Stimulated activated CD4-positive, alpha-beta T cell treated with anti-CD3 and anti-CD28 coated beads, Interleukin-4, amount 100 ng/mL, for 24 hours (primary cell): Measurements from ENCODE around the gene EGFR.

ENCODE experiments used
- DNase-seq: peaks from one replicate; pipeline ENCODE4 v3.0.0-alpha.2; 2020

The EGFR gene

DNA sequence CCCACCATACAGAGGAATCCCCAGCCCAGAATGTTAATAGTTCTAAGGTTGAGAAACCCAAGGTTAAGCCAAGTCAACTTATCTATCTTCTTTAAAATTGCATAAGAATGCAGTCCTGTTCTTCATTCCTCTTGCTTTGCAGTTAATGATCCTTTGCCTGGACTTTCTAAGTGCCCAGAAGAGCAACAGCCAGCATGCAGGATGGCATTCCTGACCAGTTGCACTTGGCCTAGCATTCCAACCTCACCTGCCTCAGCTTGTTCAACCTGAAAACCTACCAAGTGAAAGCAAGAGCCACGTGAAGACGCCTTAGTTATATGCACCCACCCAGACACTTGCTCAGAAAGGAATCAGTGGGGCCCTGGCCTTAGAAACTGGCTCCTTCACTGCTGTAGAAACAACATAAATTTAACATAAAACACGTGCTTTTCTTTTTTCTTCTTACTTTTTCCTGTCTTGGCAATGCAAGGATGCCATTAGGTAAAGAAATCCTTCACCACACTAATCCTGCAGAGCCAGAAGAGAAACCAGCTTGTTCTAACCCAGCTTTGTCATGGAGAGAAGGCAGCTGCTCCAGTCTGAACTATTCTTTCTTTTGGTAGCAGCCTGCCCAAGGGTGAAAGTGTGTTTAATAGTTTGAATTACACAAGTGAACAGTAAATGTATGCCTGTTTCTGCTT, 25.0 kb downstream of the EGFR start:
- no peak for DNase-seq

- DNase-seq = no peak
These were observed 25.5 kb downstream of the EGFR start for GRCh38 chr7:55044371-55044717.

DNA sequence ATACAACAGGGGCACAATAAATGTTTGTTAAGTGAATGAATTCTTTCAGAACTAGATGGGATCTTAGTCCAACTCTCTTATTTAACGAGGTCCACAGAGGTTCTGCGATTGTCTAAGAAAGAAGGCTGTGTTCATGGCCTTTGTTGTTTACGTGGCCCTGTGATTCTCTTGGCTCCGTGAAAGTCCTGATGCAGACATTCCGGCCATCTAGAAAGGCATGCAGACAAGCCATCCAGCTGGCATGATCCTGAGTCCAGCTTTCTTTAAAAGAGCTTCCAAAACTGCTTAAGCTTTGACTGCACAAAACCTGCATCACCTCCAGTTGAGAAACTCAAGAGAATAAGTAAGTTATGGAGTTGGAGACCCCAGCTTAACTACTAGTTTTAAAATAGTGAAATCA, 26.0 kb downstream of the EGFR start:
- DNase-seq = no peak

DNA sequence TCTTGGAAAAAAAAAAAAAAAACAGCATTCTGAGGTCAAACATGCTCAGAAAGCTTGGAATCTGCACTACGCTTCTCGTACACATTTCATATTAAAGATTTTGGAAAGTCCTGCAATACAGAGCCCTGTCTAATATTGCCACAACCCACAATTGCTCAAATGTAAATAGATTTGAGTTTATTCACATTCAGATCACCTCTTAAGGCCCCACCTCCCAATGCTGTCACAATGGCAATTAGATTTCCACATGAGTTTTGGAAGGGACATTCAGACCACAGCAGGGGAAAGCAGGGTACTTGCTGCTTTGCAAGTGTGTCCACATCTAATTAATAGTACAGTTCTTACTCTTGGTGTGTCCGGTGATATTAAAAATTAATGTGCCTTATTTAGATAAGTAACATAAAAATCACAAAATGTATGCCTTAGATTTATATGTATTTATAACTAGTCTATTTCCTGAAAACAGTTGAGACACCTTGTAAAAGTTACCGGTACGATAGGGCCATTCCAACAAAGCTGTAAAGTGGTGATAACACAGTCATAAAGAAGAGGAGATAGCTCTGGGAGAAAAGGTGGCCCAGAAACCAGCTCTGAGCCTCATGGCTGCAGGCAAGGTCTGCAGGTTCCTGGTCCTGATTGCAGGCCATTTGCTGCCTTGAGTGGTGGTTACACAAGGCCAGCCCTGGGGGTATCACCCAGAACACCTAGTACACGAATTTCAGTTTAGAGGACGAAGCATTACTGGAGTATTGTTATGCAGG, 27.9 kb downstream of the EGFR start:
- no peak for DNase-seq

- no peak for DNase-seq
These were observed 29.5 kb downstream of the EGFR start for GRCh38 chr7:55048221-55048859.

DNA sequence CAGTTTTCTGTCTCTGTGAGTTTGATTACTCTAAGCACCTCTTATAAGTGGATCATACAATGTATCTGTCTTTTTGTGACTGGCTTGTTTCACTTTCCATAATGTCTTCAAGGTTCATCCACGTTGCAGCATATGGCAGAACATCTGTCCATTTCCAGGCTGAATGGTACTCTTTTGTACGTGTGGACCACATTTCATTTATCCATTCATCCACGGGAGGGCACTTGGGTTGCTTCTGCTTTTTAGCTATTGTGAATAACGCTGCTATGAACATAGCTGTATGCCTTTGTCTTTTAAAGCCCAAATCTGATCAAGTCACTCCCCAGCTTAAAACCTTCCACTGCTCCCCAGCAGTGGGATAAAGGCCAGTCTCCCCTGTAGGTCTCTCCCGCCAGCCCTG, 31.5 kb downstream of the EGFR start:
- DNase-seq = no peak

GRCh38 chr7:55052081-55052480, 33.3 kb downstream of the EGFR start:
- no peak for DNase-seq

GRCh38 chr7:55052741-55053427, 34.1 kb downstream of the EGFR start:
- no peak for DNase-seq

GRCh38 chr7:55053651-55054571, 35.1 kb downstream of the EGFR start:
- no peak for DNase-seq

- no peak for DNase-seq
These were observed 35.9 kb downstream of the EGFR start for GRCh38 chr7:55054758-55055157.

GRCh38 chr7:55055479-55055878, 36.7 kb downstream of the EGFR start:
- no peak for DNase-seq

GRCh38 chr7:55056068-55056467, 37.3 kb downstream of the EGFR start:
- DNase-seq = no peak

DNA sequence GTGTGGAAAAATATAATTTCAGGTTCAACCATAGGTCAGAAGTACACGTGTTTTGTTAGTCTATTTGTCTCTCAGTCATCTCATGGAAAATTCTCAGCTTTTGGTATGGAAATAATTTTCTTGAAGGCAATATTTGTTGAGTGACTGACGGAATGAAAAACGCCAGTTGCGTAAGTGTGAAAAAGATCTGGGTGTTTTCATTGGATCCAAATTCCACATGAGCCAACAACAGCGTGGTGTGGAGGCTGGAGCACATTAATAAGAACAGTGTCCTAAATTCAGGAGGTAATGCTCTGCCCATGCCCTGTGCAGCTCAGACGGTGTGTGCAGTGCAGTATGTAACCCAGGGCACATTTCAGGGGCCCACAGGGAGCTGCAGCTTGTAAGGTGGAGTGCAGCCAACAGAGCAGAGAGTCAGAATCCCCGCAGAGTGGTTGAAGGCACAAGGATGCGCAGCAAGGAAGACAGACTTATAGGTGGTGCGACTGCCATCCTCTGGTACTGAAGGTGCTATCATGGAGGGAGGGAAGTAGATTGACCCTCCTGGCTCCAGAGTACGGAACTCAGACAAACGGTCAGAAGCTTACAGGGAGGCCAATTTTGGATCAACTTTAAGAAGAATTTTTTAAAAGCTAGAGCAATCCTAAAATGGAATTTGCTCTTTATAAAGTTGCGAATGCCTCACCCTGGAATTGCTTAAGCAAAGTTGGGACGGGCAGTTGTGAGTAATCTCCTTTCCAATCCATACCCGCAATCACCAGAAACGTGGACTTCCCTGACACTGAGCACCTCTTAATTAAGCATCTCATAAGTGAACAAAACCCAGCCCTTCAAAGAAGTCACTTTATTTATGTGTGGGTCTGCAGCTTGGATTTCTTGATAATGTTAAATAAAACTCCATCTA, 38.0 kb downstream of the EGFR start:
- no peak for DNase-seq

- DNase-seq = no peak
These were observed 39.5 kb downstream of the EGFR start for GRCh38 chr7:55058314-55058713.

GRCh38 chr7:55059021-55059420, 40.2 kb downstream of the EGFR start:
- DNase-seq = no peak

GRCh38 chr7:55060085-55060484, 41.3 kb downstream of the EGFR start:
- DNase-seq = no peak

DNA sequence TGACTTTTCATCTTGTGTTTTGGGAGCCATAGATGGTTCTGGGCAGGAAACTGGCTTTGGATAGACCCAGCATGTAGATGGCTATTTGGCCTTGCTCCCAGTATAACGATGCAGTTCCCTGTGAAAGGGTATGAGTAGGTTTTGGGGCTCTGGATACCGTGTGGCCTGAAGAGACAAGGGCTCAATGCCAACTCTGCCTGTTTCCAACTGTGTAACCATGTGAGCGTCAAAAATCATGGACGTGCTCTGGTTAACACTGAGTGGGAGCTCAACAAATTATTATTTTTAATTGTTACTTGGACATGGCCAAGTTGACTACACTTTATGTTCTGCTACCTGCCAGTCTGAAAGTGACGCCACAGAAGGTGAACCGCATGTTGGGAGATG, 41.8 kb downstream of the EGFR start:
- no peak for DNase-seq

GRCh38 chr7:55061726-55062499, 43.1 kb downstream of the EGFR start:
- DNase-seq = no peak

GRCh38 chr7:55063061-55063460, 44.2 kb downstream of the EGFR start:
- DNase-seq = no peak

- DNase-seq = no peak
These were observed 44.8 kb downstream of the EGFR start for GRCh38 chr7:55063633-55064032.

GRCh38 chr7:55065079-55065478, 46.3 kb downstream of the EGFR start:
- DNase-seq = no peak
